Heart left ventricle (tissue), 13 donors: ENCODE measurements around the gene RYR3.

ENCODE experiments used
- CTCF ChIP-seq, 12 donors: fragments of 200-600 bp; sonication (generic) in 4 of 12; IDR thresholded peaks; one replicate each; pipeline versions ENCODE4 v1.5.0 to v1.8.0; 2018 to 2022; ENCODE audit warnings: antibody characterized with exemption in 12 of 12, mild to moderate bottlenecking in 5 of 12
- POLR2A ChIP-seq, 2 donors: fragments of 450-650 bp; IDR thresholded peaks; one replicate each; pipeline ENCODE4 v1.6.1; 2017; ENCODE audit warnings: antibody characterized with exemption in 2 of 2, mild to moderate bottlenecking in 2 of 2, moderate library complexity in 2 of 2
- donor health status: ischemic (EF 13 %, LVEDD 7.1; RV severe dilation, severe dysfunction).
- donor health status: DM: no; HTN: yes; CAD: no.
- donor health status: DM: no; HTN: no; CAD: no.
- donor health status: ischemic (EF 25% LVEDD 6.9; RV normal size, moderate dysfunction).
- donor health status: ischemic (EF 25% LVEDD 5.7; RV mildly dilated, moderate dysfunction).
- donor health status: ischemic (EF 35%, LVEDD 5.7; RV mildly dilated, moderate dysfunction).
- donor health status: nonischemic (EF 11% LVEDD 7.7; RV severe dilation, severe dysfunction).
- donor health status: DM: yes; HTN: yes; CAD: no.
- donor health status: PGD.
- donor health status: ischemic (EF 29% LVEDD 5.4; RV normal size, mild dysfunction).
- donor health status: nonischemic (EF 23%, LVEDD 6.1; RV moderate dilation, normal function).

- TF ChIP-seq CTCF (IDR thresholded peaks at IDR 0.05) (no peak), POLR2A (IDR thresholded peaks at IDR 0.05) (no peak)
Measured at GRCh38 chr15:33375236-33375635, 64.5 kb downstream of the RYR3 start.
